SKM-1 treated with dmso at 0.1 percent for 144 hours (cell line): ENCODE results near the gene PCSK4.
"Not testable (repeated sequence)": the region's sequence is repeated elsewhere in the genome, so short reads cannot be mapped to it uniquely, and the experiment has no call there.

Source experiments
- DNase-seq: peaks from one replicate; lab custom pipeline; 2025; ENCODE audit not compliant: unreplicated experiment; lab: John Stamatoyannopoulos, UW

The PCSK4 gene

GRCh38 chr19:1441677-1442438 lies 48.3 kb downstream of the PCSK4 start:
- DNase-seq, result no peak

- no peak for DNase-seq
Observed at GRCh38 chr19:1441022-1441426, 49.1 kb downstream of the PCSK4 start.

- no peak for DNase-seq
Observed at GRCh38 chr19:1440418-1440801, 49.7 kb downstream of the PCSK4 start.

- DNase-seq, result not testable (repeated sequence)
Observed at GRCh38 chr19:1439525-1440417, 50.4 kb downstream of the PCSK4 start.

GRCh38 chr19:1438933-1439354 lies 51.2 kb downstream of the PCSK4 start:
- no peak for DNase-seq

GRCh38 chr19:1438035-1438932 lies 51.9 kb downstream of the PCSK4 start, which contains the start of gene RPS15:
RPS15 (plus strand) TSS chr19:1438396; CDS start chr19:1438426, 30 bp downstream.
- DNase-seq, result peak; percentile 93

GRCh38 chr19:1437609-1438008 lies 52.5 kb downstream of the PCSK4 start:
- DNase-seq, result no peak

- DNase-seq, result no peak
Observed at GRCh38 chr19:1435378-1435989, 54.7 kb downstream of the PCSK4 start.

- no peak for DNase-seq
Observed at GRCh38 chr19:1434577-1435060, 55.5 kb downstream of the PCSK4 start.

- DNase-seq, result no peak
Observed at GRCh38 chr19:1434040-1434366, 56.1 kb downstream of the PCSK4 start.

- no peak for DNase-seq
Observed at GRCh38 chr19:1433119-1434039, 56.8 kb downstream of the PCSK4 start.

GRCh38 chr19:1432507-1432887 lies 57.7 kb downstream of the PCSK4 start:
- DNase-seq, result no peak

GRCh38 chr19:1431759-1432506 lies 58.2 kb downstream of the PCSK4 start:
- DNase-seq, result no peak
